NCI-H82 treated with DMSO at 0.1 percent for 48 hours (cell line): ENCODE measurements around the gene XCR1.
"Not testable (repeated sequence)": the region's sequence is repeated elsewhere in the genome, so short reads cannot be mapped to it uniquely, and the experiment has no call there.

Experiments
- DNase-seq: peaks from one replicate; lab custom pipeline; 2025; ENCODE audit not compliant: unreplicated experiment; lab: John Stamatoyannopoulos, UW

XCR1 gene, protein sequence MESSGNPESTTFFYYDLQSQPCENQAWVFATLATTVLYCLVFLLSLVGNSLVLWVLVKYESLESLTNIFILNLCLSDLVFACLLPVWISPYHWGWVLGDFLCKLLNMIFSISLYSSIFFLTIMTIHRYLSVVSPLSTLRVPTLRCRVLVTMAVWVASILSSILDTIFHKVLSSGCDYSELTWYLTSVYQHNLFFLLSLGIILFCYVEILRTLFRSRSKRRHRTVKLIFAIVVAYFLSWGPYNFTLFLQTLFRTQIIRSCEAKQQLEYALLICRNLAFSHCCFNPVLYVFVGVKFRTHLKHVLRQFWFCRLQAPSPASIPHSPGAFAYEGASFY

DNA sequence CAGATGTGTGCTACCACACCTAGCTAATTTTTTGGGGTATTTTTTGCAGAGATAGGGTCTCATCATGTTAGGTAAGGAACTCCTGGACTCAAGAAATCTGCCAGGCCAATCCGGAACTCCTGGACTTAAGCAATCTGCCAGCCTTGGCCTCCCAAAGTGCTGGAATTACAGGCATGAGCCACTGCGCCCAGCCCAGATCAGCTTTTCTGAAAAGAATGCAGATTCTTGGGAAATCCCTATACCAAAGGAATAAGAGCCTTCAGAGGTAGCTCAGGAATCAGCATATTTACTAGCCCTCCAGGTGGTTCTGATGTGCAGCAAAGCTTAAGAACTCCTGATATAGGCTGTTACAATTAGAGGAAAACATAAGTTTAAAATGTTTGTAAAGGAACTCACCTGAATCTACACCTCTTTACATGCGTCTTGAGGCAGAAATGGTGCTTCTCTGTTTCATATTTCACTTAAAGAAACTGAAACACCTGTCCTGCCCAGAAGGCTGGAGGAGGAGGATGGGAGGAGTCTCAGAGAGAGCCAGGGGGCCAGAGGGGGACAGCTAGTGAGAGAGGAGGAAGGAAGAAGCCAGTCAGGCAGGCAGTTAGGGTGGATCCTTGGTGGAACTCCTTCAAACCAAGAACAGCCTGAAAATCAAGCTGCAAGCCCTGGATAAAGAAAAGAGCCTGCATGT, at the start of gene XCR1:
XCR1 (minus strand) TSS at position 463 of the 685 bp plus-strand sequence. CDS start 5,536 bp downstream, outside the sequence.
- DNase-seq: no peak

DNA sequence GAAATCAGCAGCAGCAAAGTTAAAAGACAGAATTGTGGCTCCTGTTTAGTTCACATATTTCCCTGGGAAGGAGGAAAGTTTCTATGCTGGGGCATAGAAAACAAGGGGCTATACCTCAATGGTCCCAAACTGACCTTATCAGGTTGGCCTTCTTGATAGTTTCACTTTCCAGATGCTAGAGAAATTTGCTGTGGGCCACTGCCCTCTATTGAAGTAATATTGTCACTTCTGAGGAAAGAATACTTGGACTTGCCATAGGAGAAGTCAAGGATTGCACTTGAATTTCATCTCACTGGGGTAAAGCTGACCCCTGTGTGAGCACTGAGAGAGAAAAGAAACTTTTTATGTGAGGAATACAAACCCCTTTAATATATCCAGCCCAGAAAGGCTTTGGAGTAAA, 49.3 kb upstream of the XCR1 start:
- no peak for DNase-seq

DNA sequence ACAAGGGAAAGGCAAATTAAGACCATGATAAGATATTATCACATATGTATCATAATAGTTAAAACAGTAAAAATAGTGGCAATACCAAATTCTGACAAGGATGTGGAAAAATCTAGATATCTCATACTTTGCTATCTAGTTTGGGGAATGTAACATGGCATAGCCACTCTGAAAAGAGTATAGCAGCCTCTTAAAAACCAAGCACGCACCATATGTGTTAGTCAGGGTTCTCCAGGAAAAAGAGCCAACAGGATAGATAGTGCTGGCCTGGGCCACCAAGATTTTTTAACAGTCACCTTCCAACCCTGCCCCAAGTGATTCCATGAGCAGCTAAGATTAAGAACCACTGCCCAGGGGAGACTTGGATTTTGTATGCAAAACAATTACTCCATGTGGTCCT, 48.5 kb upstream of the XCR1 start:
- no peak for DNase-seq

DNA sequence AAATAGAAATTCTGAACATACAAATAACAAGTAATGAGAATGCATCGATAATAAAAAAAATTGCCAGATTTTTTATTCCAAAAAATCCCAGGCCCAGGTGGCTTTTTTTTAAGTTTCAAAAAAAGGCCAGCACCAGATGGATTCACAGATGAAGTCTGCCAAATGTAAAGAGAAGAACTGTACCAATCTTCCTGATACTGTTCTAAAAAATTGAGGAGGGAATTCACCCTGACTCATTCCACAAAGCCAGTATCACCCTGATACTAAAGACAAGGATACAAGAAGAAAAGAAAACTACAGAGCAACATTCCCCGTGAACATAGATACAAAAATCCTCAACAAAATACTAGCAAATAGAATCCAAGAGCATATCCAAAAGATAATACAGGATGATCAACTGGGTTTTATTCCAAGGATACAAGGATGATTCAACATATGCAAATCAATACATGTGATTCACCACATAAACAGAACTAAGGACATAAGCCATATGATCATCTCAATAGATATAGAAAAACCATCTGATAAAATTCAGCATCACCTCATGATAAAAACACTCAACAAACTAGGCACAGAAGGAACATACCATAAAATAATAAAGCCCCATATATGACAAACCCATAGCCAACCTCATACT, 44.1 kb upstream of the XCR1 start:
- DNase-seq: no peak

DNA sequence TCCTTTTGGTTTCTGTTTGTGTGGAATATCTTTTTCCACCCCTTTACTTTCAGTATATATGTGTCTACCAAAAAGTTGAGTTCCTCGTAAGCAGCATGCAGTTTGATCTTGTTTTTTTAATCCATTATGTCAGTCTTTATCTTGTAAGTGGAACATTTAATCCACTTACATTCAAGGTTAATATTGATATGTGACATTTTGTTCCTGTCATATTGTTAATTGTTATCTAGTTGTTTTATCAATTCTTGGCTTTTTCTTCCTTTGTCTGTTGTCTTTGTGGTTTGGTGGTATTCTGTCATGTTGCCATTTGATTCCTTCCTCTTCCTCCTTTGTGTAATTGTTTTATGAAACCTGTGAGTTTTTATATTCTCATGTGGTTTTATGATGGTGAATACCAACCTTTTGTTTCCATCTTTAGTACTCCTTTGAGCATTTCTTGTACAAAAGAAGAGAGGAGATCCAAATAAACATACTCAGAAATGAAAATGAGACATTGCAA, 43.4 kb upstream of the XCR1 start:
- no peak for DNase-seq

DNA sequence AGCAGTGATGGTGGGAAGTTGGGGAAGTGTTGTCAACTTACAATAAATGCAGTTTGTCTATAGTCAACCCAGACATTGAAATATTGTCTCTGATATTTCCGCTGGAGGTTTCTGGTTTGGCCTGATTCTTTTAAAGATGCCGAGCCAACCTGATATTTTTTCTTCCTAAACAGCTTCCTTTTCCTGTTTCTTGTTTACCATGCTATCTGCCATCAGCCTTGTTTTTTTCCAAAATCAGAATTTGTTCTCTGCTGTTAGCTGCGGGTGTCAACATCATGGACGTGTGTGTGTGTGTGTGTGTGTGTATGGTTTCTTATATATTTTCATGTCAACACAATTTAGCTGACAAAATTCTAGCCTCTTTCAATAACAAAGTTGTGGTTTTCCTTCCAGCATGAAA, 41.2 kb upstream of the XCR1 start:
- no peak for DNase-seq

DNA sequence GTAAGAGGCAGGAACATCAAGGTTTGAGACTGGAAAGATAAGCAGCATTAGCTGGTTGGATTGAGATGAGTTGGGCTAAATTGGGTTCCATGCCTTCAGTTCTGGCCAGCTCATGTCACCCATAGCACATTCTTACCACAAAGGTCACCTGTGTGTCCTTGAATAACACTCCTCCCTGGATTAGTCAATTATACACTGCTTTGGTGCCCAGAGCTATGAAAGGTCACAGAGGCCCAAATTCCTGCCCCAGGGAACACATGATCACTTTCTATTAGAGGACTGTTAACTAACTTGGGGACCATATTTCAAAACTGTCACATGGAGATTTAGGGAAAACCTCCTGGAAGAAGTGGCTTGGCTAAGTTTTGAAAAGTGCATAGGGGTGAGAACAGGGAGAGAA, 40.1 kb upstream of the XCR1 start:
- DNase-seq: no peak

DNA sequence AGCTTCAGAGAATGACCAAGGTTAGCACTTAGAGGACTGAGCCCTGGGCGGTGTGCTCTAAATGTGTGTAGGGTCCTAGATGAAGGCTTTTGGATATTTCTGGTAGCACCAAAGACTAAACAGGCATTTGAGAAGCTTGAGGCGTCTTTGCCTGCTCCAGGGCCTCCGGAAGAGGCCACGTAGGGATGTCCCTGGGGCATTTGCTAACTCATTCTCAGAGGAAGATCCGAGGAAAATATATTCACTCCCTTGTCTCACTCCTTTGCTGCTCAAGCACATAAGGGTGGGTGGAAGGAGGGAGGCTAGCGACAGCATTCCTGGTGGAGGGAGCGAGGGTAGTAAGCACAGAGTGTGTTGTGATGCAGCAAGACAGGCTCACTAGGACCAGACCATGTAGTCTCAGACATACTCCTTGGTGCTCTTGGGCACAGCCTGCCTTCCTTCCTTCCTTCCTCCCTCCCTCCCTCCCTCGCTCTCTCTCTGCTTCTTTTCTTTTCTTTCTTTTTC, 38.5 kb upstream of the XCR1 start:
- no peak for DNase-seq

DNA sequence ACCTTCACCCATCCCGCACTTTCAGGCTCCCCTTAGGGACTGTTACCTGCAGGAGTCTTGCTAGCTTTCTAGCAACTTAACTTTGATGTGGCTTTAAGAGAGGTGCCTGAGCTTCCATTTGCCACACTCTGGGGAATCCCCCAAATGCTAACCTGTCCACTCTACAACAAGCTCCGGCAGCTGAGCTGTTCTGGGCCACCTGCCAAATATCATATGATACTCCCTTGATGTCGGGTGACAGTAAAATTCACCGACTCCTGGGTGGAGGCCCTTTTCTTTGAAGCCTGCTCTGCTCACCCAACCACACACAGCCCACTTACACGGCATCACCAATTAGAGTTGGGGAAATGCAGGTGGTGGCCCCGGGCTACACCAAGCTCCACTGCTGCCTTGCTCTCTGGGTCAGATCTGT, 38.0 kb upstream of the XCR1 start:
- no peak for DNase-seq

DNA sequence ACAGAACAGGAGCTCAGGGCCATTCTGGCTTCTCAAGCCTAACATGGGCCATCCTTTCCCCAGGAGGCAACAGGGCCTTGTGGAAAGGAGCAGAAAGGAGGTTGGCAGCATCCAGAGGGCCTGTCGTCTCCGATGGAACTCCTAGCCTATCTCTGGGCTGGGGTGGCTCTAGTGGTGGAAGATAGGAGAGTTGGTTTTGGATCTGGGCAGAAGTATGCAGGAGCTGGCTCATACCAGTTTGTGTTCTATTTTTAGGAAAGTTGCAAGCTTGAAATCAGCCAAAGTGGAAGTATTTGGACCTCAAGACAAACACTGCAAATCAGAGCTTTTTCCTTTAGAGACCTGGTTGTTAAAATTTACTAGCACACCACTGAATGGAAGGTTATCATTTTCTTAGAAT, 35.4 kb upstream of the XCR1 start:
- DNase-seq: no peak

DNA sequence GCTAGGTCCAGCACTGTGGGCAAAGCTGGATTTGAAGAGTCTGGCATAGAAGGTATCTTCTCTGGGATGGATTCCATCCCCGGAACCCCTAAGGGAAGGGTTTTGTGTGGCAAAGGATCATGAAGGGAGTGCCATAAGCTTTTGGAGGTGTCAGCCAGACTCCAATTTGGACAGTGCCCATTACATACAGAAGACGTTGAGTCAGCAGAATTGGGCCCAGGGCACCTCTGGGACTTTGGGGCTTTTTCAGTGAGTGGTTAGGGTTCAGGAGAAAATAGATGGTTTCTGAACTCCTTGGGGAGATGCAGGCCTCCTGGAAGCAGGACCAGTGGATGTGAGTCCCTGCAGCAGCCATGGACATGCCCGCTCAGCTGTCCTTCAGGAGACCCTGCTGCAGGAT, 34.6 kb upstream of the XCR1 start:
- DNase-seq: no peak

DNA sequence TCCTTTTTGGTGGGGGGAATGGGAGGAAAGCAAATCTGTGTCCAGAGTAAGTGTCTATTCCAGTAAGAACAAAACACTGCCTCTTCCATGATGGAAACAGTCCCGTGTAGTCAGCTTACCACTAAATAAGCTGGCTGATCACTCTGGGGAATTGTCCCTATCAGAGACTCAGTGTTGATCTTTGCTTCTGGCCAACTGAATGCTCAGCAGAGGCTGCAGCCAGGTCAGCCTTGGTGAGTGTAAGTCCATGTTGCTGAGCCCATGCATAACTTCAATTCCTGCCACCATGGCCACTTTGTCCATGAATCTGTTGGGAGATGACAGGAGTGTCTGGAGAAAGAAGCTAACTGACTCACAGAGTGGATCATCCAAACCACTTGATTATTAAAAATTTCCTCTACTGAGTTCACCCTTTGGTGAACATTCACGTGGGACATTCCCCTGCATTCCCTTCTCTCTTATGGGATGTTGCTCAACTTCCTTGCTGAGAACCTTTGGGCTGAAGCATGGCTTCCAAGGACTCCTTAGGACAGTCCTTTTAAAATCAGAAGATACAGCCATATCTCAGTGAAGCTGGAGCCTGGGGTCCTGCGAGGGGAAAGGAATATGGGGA, 33.9 kb upstream of the XCR1 start:
- no peak for DNase-seq

DNA sequence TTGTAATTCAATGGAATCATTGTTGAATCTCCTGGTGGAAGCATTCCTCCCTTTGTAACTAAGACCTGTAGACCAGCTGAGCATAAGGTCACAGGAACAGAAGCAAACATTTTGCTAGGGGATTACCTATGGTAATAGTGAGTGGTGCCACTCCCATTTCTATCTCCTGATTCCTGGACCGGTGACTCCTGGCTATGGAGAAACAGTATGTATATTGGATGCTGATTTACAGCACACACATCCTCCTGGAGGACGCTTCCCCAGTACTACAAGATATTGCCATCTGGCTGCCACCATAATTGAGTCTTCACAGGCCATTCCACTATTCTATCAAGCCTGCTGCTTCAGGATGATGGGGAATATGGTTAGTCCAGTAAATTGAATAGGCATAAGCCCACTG, 33.3 kb upstream of the XCR1 start:
- DNase-seq: no peak

DNA sequence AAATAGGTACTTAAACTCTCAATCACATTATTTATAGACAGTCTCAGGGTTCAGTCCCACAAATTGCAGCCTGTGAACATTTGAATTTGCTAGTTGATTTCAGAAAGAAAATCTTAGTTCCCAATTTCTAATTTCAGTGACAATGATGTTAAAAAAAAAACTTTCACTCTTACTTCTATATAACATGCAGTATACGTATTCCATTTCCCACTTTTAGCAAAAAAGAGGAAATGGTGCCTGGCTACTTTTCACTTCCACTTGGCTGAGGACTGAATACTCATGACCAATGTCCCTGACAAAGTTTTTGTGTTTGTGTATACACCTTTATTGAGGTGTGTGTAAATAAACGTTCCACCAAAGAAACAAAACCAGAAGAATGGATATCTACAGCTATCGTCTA, 32.1 kb upstream of the XCR1 start:
- no peak for DNase-seq

DNA sequence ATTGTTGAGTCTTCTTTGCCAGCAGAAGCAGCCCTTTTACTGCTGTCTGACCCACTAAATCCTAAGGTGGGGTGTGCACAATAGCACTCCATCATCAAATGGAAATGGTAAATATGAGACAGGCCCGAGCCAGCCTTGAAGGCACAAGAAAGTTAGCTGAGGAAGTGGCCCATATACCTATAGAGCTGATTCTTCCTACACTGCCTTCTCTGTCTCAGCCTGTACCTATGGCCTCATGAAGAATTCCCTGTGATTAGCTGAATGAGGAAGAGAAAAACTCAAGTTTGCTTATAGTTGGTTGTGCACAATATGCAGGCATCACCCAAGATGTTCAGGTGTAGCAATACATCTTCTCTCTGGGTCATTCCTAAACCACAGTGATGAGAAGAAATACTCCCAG, 31.7 kb upstream of the XCR1 start:
- DNase-seq: no peak

DNA sequence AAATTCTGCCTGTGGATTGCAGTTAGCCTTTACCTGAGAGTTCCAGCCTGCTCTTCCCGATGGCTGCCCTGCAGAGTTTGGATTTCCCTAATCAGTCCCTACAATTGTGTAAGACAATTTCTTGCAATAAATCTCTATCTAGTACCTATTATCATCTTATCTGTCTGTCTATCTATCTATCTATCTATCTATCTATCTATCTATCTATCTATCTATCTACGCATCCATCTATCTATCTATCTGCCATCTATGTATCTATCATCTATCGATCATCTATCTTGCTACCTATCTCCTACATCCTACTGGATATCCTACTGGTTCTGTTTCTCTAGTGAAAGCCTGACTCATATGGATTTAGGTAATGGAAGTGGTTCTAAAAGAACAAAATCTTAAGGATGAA, 30.4 kb upstream of the XCR1 start:
- DNase-seq: no peak

DNA sequence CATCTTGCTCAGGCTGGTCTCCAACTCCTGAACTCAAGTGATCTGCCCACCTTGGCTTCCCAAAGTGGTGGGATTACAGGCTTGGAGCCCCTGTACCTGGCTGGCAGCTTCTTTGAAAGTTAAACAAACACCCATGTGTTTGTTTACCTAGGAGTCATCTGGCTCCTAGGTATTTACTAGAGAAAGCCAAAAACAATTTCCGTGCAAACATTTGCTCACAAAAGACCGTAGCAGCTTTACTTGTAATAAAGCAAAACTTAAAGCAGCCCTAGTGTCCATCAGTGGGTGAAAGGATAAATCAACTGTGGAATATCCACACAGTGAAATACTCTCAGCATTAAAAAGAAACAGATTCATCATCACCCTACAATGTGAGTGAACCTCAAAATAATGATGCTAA, 29.4 kb upstream of the XCR1 start:
- no peak for DNase-seq

DNA sequence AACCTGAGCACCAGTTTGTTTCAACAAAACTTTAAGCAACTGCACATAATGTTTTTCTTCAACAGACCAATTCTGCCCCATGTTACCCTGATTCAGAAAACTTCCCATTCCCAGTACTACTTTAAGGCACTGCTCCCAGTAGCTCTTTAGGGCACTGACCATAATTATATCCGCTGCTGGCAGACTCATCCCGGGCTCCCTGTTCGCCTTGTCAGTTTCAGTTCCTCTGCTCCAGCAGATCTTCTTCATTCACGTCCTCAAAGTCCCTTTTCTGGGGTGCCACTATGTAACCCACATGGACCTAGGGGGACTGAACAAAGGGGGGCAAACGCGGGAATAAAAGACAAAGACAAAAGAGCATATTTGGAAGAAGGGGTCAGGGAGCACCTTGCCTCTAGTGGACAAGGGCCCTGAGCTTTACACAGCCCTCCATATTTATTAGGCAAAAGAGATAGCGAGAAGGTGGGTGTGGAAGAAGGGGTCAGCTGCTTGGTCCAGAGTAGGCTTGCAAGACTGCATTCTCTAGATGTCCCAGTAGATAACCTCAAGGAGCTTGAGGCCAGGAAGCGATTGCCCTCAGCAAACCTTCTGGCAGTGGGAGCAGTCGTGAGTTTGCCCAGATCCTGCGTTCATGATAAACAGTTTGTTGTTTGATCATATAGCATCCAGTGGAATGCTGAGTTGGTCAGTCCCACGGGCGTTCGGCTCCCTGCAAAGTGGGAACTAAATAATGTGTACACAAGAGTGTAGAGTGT, 26.7 kb upstream of the XCR1 start:
- DNase-seq: not testable (repeated sequence)

DNA sequence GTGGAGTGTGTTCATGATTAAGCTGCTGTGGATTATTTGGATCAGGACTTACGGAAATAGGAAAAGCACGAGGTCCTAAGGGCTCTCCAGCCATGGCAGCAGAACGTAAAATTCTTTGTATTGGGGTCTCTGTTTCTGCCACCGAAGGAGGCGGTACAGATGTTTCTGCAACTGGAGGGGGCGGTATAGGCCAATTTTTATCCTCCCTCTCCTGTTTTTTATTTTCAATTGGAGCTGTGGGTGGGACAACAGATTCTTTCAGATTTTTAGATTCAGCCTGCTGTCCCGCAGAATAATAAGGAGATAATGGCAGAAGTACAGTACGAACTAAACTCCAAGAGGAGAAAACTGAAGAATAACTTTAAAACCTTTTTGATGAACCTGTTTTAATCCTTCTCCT, 26.0 kb upstream of the XCR1 start:
- not testable (repeated sequence) for DNase-seq

DNA sequence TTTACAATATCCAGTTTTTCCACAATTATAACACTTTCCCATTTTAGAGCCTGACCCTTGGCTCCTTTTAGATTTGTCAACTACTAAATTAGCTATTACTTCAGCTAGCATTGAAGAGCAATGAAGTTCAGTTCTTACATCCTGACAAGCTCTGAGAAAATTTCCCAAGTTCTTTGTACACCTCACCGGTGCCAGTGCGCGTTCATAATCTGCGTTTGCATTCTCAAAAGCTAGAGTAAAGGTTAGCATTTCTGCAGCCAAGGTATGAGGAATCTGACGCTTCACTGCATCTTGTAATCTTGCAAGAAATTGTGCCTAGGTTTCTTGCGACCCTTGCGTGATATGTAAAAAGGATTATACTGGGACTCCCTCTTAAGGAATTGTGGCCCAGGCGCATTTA, 25.2 kb upstream of the XCR1 start:
- no peak for DNase-seq

DNA sequence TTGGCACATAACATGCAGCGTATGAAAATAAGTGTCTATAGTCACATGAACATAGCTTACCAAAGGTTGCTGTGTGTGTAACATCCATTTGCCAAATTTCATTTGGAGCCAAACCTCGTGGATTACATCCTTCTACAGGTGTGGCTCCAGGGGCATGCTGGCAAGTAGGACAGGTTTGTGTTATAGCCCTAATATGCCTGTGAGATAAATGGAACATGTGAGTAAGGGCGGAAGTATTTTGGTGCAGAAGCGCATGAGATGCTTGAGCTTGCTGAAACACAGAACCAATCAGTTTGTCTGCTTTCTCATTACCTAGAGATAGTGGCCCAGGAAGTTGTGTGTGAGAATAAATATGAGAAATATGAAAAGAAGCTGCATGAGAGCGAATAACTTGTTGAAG, 21.8 kb upstream of the XCR1 start:
- no peak for DNase-seq
